Stimulated activated naive B cell treated with anti-CD40 and anti-IgM and Interleukin-4, amounts not matched to agents 10 μg/mL and 1 μg/mL and 100 μg/mL, for 72 hours (primary cell): ENCODE results near the gene HCFC2.
A peak's percentile ranks its signal among the peaks of the same experiment; 100 is the strongest.
"Not testable (repeated sequence)": the region's sequence is repeated elsewhere in the genome, so short reads cannot be mapped to it uniquely, and the experiment has no call there.

ENCODE experiments used
- ATAC-seq, 2 donors: fragments of 150-1000 bp; cut with Tn5 transposase; replicated peaks; 2 replicates each; pipeline ENCODE4 v1.10.0; 2021; ENCODE audit warnings: moderate library complexity in 1 of 2
- DNase-seq: peaks from one replicate; pipeline ENCODE4 v3.0.0; 2021
- H3K27ac Mint-ChIP-seq: one replicate; pipeline ENCODE4 v1.8.0; 2022; ENCODE audit warnings: mild to moderate bottlenecking, mixed read lengths
- H3K27me3 Mint-ChIP-seq, 2 donors: one replicate each; pipeline ENCODE4 v1.8.0; 2022; ENCODE audit warnings: mixed read lengths in 2 of 2
- H3K36me3 Mint-ChIP-seq, 2 donors: one replicate each; pipeline ENCODE4 v1.8.0; 2022; ENCODE audit warnings: mixed read lengths in 2 of 2, mild to moderate bottlenecking in 1 of 2
- H3K4me1 Mint-ChIP-seq, 2 donors: one replicate each; pipeline ENCODE4 v1.8.0; 2022; ENCODE audit warnings: mixed read lengths in 2 of 2, mild to moderate bottlenecking in 1 of 2
- H3K4me3 Mint-ChIP-seq, 2 donors: one replicate each; pipeline ENCODE4 v1.8.0; 2022; ENCODE audit warnings: mild to moderate bottlenecking in 2 of 2, mixed read lengths in 2 of 2, moderate library complexity in 1 of 2
- H3K9me3 Mint-ChIP-seq, 2 donors: one replicate each; pipeline ENCODE4 v1.8.0; 2022; ENCODE audit warnings: mixed read lengths in 2 of 2, mild to moderate bottlenecking in 1 of 2

HCFC2 gene

DNA sequence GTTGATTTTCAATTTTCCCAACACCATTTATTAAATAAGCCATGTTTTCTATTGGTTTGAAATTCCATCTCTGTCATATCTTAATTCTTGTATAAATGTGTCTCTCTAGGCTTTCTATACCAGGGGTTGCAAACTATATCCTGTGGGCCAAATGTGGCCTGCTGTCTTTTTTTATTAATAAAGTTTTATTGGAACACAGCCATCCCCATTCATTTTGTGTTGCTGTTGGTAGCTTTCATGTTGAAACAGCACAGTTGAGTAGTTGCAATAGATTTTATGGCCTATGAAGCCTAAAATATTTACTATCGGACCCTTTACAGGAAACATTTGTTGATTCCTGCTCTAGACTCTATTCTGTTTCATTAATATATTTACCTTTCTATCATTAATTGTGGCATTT is 9.4 kb downstream of the HCFC2 start:
- Mint-ChIP-seq H3K4me3 (no peak overlapping the region), H3K27me3 (no peaks in the 10 kb centered on the region), H3K4me1 (peaks cover 0 to 1% of the 10 kb centered on the region in 2 donors), H3K27ac (no peak overlapping the region), H3K9me3 (no peaks in the 10 kb centered on the region), H3K36me3 (peaks cover 24 to 30% of the 10 kb centered on the region in 2 donors)
- no peak for ATAC-seq
- DNase-seq: no peak

DNA sequence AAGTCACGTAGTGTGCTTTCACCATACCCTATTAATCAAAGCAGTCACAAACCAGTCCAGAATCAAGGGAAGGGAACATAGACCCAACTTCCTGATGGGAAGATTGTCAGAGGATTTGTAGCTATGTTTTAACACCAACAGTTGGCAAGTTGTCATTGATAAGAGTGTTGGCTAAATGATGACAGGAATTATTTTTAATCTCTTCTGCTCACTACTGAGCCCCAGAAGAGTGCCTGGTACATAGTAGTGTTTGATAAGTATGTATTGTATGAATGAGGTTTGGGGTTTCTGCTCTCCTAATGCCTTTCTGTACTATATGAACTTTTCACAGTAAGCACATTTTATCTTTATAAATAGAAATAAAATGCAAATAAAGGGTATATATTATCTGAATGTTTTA is 14.7 kb downstream of the HCFC2 start:
- H3K36me3 Mint-ChIP-seq: peaks cover 22 to 32% of the 10 kb centered on the region in 2 donors
- ATAC-seq (no peak), DNase-seq (no peak)
- no peaks in the 10 kb centered on the region for H3K9me3 Mint-ChIP-seq
- no peaks in the 10 kb centered on the region for H3K27me3 Mint-ChIP-seq
- no peak overlapping the region for H3K4me3 Mint-ChIP-seq
- no peak overlapping the region for H3K27ac Mint-ChIP-seq
- H3K4me1 Mint-ChIP-seq: peaks cover 0 to 2% of the 10 kb centered on the region in 2 donors

GRCh38 chr12:104080764-104081163 is 16.4 kb downstream of the HCFC2 start:
- no peak overlapping the region for H3K4me3 Mint-ChIP-seq
- H3K4me1 Mint-ChIP-seq: peaks cover 0 to 6% of the 10 kb centered on the region in 2 donors
- ATAC-seq (no peak), DNase-seq (no peak)
- no peak overlapping the region for H3K27ac Mint-ChIP-seq
- H3K27me3 Mint-ChIP-seq: no peaks in the 10 kb centered on the region
- no peaks in the 10 kb centered on the region for H3K9me3 Mint-ChIP-seq
- peaks cover 26 to 37% of the 10 kb centered on the region in 2 donors for H3K36me3 Mint-ChIP-seq

GRCh38 chr12:104083769-104084475 is 19.6 kb downstream of the HCFC2 start:
- peaks cover 0 to 4% of the 10 kb centered on the region in 2 donors for H3K4me1 Mint-ChIP-seq
- peaks cover 19 to 24% of the 10 kb centered on the region in 2 donors for H3K36me3 Mint-ChIP-seq
- no peak overlapping the region for H3K4me3 Mint-ChIP-seq
- DNase-seq (no peak), ATAC-seq (peak; percentile 25 to 47)
- no peaks in the 10 kb centered on the region for H3K27me3 Mint-ChIP-seq
- H3K9me3 Mint-ChIP-seq: no peaks in the 10 kb centered on the region
- no peak overlapping the region for H3K27ac Mint-ChIP-seq

DNA sequence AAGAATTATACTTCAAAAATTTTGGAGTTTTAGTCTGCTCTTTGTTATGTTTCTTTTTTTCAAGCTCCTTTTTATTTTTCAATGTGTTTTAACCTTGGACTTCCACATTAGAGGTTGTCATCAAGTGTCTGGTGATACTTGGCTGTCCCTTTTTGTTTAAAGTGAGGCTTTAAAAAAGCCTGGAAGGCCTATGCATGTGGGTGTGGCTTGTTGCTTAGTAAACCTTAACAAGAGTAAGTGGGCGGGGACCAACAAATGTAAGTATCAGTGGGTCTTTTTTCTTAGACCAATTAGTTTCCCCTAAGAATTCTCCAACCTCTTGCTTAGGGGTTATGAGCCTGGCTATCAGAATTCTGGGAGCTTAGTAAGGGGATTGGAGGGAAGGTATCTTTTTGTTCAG is 26.4 kb downstream of the HCFC2 start:
- Mint-ChIP-seq H3K4me3 (no peak overlapping the region), H3K27me3 (no peaks in the 10 kb centered on the region), H3K27ac (no peak overlapping the region), H3K9me3 (no peaks in the 10 kb centered on the region), H3K4me1 (no peaks in the 10 kb centered on the region), H3K36me3 (peaks cover 14 to 35% of the 10 kb centered on the region in 2 donors)
- ATAC-seq: no peak
- no peak for DNase-seq

DNA sequence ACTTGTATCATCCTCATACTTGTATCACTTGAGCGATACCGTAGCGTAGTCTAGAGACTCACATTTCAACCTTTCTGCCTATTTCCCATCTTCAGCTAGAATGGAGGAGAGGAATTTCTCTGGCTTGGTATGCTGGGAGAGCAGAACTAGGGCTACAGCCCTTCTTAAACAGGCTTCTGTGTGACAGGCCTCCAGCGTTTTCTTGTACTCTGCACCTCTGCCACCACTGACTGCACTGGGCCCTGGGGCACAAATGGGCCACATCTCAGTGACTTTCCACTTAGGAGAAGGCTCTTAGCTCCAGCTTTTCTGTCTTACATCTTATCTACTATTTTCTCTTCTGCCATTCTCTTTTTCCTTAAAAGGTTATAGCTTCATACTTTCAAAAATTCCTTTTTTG is 26.8 kb downstream of the HCFC2 start:
- Mint-ChIP-seq H3K27ac (no peak overlapping the region), H3K27me3 (no peaks in the 10 kb centered on the region), H3K4me3 (no peak overlapping the region), H3K36me3 (peaks cover 14 to 35% of the 10 kb centered on the region in 2 donors), H3K9me3 (no peaks in the 10 kb centered on the region), H3K4me1 (no peaks in the 10 kb centered on the region)
- ATAC-seq: no peak
- no peak for DNase-seq

- DNase-seq: no peak
- no peak overlapping the region for H3K27ac Mint-ChIP-seq
- H3K4me3 Mint-ChIP-seq: no peak overlapping the region
- no peaks in the 10 kb centered on the region for H3K27me3 Mint-ChIP-seq
- peaks cover 22 to 45% of the 10 kb centered on the region in 2 donors for H3K36me3 Mint-ChIP-seq
- no peaks in the 10 kb centered on the region for H3K4me1 Mint-ChIP-seq
- ATAC-seq: no peak
- no peaks in the 10 kb centered on the region for H3K9me3 Mint-ChIP-seq
These were observed 30.0 kb downstream of the HCFC2 start for GRCh38 chr12:104094284-104094683.

- H3K36me3 Mint-ChIP-seq: peaks cover 16 to 36% of the 10 kb centered on the region in 2 donors
- H3K4me1 Mint-ChIP-seq: no peaks in the 10 kb centered on the region
- ATAC-seq (no peak), DNase-seq (no peak)
- H3K9me3 Mint-ChIP-seq: no peaks in the 10 kb centered on the region
- no peak overlapping the region for H3K27ac Mint-ChIP-seq
- H3K4me3 Mint-ChIP-seq: no peak overlapping the region
- H3K27me3 Mint-ChIP-seq: no peaks in the 10 kb centered on the region
These were observed 31.0 kb downstream of the HCFC2 start for GRCh38 chr12:104095289-104095688.

- no peak for DNase-seq
- no peaks in the 10 kb centered on the region for H3K27me3 Mint-ChIP-seq
- H3K4me1 Mint-ChIP-seq: no peaks in the 10 kb centered on the region
- no peak for ATAC-seq
- no peaks in the 10 kb centered on the region for H3K9me3 Mint-ChIP-seq
- no peak overlapping the region for H3K27ac Mint-ChIP-seq
- H3K4me3 Mint-ChIP-seq: no peak overlapping the region
- H3K36me3 Mint-ChIP-seq: peaks cover 19 to 39% of the 10 kb centered on the region in 2 donors
These were observed 33.6 kb downstream of the HCFC2 start for GRCh38 chr12:104097954-104098353.

DNA sequence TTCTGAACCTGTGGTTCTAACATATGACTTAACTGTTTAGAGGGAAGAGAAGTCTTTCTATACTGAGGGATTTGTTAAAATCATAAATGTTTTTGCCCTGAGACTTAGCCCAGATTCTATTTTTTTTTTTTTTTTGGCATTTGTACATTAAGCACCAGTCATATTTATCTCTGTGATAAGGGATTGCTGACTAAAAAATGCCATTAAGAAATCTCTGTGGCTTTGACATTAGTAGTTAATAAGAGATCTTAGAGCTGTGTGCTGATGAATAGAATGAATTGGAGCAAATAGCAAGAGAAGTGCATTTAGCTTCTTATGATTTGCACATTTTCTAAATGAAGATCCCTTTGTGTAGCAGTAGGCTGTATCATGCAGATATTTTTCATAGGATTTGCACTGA is 41.1 kb downstream of the HCFC2 start:
- no peak overlapping the region for H3K27ac Mint-ChIP-seq
- H3K27me3 Mint-ChIP-seq: no peaks in the 10 kb centered on the region
- peaks cover 12 to 18% of the 10 kb centered on the region in 2 donors for H3K36me3 Mint-ChIP-seq
- ATAC-seq: no peak
- H3K4me3 Mint-ChIP-seq: no peak overlapping the region
- peaks cover 10 to 19% of the 10 kb centered on the region in 2 donors for H3K4me1 Mint-ChIP-seq
- no peaks in the 10 kb centered on the region for H3K9me3 Mint-ChIP-seq
- DNase-seq: no peak

GRCh38 chr12:104106965-104107364 is 42.6 kb downstream of the HCFC2 start:
- H3K4me3 Mint-ChIP-seq: no peak overlapping the region
- H3K27ac Mint-ChIP-seq: no peak overlapping the region
- peaks cover 10 to 19% of the 10 kb centered on the region in 2 donors for H3K4me1 Mint-ChIP-seq
- DNase-seq: no peak
- H3K27me3 Mint-ChIP-seq: no peaks in the 10 kb centered on the region
- H3K36me3 Mint-ChIP-seq: peaks cover 6 to 12% of the 10 kb centered on the region in 2 donors
- ATAC-seq: peak in 1 of 2 donors; percentile 42
- H3K9me3 Mint-ChIP-seq: no peaks in the 10 kb centered on the region

DNA sequence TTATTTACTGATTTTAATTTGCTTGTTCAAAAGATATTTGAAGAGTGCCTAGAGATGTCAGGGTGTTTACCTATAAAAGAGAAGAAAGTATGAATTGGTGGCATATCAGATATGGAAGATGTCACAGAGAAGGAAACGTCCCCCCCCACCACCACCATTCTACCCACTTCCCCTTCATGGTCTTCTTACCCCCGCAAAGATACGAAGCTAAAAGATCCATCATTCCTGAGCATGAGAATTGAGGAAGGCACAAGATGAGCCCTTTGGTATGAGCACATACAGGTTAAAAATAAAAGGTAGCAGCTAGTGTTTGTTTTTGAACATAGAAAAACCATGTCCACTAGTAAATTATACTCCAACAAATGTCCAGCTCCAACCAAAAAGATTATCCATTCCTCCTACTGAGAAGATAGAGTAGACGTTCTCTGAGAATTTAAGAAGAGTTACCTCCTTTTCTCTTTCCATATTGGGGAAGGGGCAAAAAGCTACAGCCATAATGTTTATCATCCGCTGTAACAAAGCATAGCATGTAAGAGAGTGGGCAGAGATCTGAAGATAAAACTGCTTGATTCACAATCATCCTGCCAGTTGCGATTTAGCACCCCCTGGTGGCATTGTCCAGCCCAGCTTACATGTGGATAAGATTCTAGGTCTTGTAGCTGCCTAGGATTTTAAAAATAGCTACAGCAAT is 44.6 kb downstream of the HCFC2 start:
- no peak overlapping the region for H3K4me3 Mint-ChIP-seq
- ATAC-seq: peak; percentile 93 to 97

GRCh38 chr12:104109446-104110271 is 45.3 kb downstream of the HCFC2 start:
- H3K27ac Mint-ChIP-seq: no peak overlapping the region
- no peak overlapping the region for H3K4me3 Mint-ChIP-seq
- H3K4me1 Mint-ChIP-seq: peaks cover 10 to 19% of the 10 kb centered on the region in 2 donors
- DNase-seq: no peak
- no peaks in the 10 kb centered on the region for H3K9me3 Mint-ChIP-seq
- ATAC-seq: no peak
- no peaks in the 10 kb centered on the region for H3K27me3 Mint-ChIP-seq
- H3K36me3 Mint-ChIP-seq: peaks cover 3 to 10% of the 10 kb centered on the region in 2 donors

More for the DNA sequence above, 44.6 kb downstream of the HCFC2 start:
- peak; percentile 59 for DNase-seq
- Mint-ChIP-seq H3K36me3 (peaks cover 3 to 5% of the 10 kb centered on the region in 2 donors), H3K4me1 (peaks cover 10 to 19% of the 10 kb centered on the region in 2 donors), H3K9me3 (no peaks in the 10 kb centered on the region), H3K27me3 (no peaks in the 10 kb centered on the region), H3K27ac (peak overlapping the region; percentile 20)

DNA sequence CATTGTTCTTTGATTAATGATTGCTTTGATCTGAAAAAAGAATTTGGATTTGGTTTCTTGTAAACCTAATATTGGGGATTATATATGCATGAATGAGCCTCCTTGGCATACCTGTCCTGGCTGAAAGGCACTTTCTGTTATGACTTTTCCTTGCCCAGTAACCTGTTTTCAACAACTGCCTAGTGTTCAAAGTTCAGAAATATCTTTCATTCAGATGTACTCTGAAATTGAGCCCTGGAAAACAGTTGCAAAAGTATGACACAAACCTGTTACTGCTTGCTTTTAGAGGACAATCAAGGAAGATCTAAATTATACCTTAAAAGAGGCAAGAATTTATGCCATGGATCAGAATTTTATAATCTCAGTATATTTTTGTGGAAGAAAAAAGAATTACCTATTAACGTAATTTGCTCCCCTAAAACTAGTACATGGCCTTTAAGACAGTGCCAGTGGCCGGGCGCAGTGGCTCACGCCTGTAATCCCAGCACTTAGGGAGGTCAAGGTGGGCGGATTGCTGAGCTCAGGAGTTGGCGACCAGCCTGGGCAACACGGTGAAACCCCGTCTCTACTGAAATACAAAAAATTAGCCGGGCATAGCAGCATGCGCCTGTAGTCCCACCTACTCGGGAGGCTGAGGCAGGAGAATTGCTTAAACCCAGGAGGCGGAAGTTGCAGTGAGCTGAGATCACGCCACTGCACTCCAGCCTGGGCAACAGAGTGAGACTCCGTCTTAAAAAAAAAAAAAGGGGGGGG is 50.7 kb downstream of the HCFC2 start:
- not testable (repeated sequence) for H3K4me1 Mint-ChIP-seq, DNase-seq, H3K9me3 Mint-ChIP-seq, H3K27me3 Mint-ChIP-seq, H3K4me3 Mint-ChIP-seq, ATAC-seq, H3K27ac Mint-ChIP-seq
- peaks cover 6 to 18% of the 10 kb centered on the region in 2 donors for H3K36me3 Mint-ChIP-seq
